Adrenal gland (tissue), 5 donors: ENCODE data around the gene ATOX1.

Source experiments
- POLR2A ChIP-seq, 2 donors: fragments of 450-650 bp; IDR thresholded peaks; one replicate each; pipeline ENCODE4 v1.6.1; 2017; ENCODE audit warnings: antibody characterized with exemption in 2 of 2, mild to moderate bottlenecking in 2 of 2, moderate library complexity in 1 of 2
- TF ChIP-seq, protein P1 (sequence below), 6 experiments: fragments of 450-650 bp in 4 of 6; fragments of 200-600 bp in 2 of 6; sonication (generic) in 1 of 6; IDR thresholded peaks; 1 replicate in 5 of 6; 2 replicates in 1 of 6; pipeline versions ENCODE4 v1.5.1 to v1.8.0; 2016 to 2021; ENCODE audit warnings: antibody characterized with exemption in 6 of 6, mild to moderate bottlenecking in 2 of 6, moderate library complexity in 1 of 6
- donor health status: DM: no; HTN: no; CAD: no.

DNA sequence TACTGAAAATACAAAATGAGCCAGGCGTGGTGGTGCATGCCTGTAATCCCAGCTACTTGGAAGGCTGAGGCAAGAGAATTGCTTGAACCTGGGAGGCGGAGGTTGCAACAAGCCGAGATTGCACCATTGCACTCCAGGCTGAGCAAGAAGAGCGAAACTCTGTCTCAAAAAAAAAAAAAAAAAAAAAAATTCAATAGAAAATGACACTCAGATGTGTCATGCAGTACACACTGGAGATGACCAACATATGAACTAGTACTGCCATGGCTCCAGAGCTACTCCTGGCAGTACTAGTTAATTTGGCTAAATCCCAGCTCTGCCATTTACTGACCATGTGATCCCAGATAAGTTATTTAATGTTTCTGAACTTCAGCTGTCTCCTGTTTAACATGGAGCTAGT, 7.3 kb downstream of the ATOX1 start:
- no peak for TF ChIP-seq POLR2A (IDR thresholded peaks at IDR 0.05)
- TF ChIP-seq, protein P1, sequence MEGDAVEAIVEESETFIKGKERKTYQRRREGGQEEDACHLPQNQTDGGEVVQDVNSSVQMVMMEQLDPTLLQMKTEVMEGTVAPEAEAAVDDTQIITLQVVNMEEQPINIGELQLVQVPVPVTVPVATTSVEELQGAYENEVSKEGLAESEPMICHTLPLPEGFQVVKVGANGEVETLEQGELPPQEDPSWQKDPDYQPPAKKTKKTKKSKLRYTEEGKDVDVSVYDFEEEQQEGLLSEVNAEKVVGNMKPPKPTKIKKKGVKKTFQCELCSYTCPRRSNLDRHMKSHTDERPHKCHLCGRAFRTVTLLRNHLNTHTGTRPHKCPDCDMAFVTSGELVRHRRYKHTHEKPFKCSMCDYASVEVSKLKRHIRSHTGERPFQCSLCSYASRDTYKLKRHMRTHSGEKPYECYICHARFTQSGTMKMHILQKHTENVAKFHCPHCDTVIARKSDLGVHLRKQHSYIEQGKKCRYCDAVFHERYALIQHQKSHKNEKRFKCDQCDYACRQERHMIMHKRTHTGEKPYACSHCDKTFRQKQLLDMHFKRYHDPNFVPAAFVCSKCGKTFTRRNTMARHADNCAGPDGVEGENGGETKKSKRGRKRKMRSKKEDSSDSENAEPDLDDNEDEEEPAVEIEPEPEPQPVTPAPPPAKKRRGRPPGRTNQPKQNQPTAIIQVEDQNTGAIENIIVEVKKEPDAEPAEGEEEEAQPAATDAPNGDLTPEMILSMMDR (IDR thresholded peaks at IDR 0.05), result no peak
